GM21825 (cell line): Measurements from ENCODE around the gene RNU6-7.

Experiments used
- ATAC-seq: cut with Tn5 transposase; IDR thresholded peaks from one replicate; pipeline ENCODE4 v1.9.1; 2021; ENCODE audit warnings: mild to moderate bottlenecking, moderate library complexity; ENCODE audit not compliant: unreplicated experiment

Gene RNU6-7

DNA sequence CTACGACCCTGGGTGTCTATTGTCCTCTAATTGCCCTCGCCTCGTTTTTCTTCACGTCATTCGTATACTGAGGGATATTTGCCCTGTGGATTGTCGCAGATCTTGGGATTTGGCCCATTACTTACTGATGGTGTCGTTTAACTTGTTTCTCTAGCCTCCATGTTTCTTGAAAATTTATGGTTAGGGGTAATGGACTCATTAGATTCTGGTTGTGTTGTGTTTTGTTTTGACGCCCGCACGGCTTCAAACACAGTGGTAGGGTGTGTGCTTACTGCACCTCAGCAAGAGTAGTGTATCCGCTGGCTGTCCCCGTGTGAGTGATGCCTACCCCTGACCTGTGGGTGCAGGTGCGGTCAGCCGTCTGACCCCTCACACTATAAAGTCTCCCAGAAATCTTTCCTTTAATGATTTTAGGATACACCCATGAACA is 2.1 kb downstream of the RNU6-7 start:
- ATAC-seq, result no peak

DNA sequence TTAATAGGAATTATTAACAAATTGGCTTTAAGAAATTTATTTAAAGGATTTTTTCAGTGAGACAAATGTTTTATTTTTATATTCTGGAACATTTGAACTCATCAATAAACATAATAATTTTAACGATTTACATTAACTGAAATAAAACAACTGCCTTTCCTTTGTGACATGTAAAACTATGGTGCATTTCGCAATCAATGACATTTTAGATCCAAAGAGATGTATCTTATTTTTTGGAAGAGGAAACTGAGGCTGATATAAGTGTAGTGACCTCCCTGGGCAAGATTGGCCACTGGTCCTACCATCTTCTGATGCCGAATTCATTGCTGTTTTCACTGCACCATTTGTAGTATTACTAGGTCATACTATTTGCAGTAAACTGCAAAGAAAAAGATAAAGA is 3.7 kb downstream of the RNU6-7 start:
- ATAC-seq, result no peak

DNA sequence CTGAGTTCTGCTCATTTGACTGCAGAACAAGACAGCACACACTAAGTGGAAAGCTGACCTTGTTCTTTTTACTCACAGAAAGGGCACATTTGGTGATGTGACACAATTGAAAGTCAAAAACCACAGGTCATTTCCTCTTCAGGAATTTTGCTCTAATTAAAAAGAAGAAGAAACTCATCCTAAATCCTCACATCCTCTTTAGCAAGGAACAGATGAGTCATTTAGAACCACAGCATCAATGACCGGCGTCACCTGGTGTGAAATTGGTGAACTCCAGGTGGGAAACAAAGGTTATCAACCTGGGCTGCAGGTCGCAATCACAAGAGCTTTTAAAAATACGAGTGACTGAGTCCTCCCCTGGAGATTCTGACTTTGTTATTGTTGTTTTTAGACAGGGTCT is 4.1 kb downstream of the RNU6-7 start:
- peak; percentile 21 for ATAC-seq

GRCh38 chr14:32206552-32206951 is 4.7 kb downstream of the RNU6-7 start:
- ATAC-seq, result no peak

DNA sequence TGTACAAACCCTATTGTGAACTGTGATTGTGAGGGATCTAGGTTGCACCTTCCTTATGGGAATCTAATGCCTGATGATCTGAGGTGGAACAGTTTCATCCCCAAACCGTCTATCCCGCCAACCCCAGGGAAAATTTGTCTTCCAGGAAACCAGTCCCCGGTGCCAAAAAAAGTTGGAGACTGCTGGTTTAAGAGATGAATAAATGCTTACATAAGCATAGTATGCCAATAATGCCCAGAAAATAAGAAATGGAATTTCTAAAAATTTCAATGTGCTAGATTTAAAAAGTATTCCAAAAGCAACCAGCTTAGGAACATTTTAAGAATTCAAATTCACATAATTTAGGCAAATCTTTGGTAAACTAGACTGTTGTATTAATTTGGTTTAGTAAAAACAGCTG is 6.6 kb downstream of the RNU6-7 start:
- ATAC-seq, result no peak

DNA sequence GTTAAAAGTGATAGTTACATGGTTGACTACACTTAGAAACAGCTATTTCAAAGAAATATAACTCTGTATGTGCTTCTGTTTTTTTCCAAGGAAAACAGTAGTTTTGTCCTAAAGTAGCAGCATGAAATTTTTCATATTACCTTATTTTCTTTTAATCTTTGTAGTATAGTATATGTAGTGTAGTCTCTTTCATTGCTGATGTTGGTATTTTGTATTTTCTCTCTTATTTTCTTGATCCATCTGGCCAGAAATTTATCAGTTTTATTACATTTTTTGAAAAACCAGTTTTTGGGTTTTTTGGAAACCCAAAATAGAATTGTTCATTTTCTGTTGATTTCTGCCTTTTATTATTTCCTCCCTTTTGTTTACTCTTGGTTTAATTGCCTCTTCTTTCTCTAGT is 7.6 kb downstream of the RNU6-7 start:
- ATAC-seq, result no peak

- no peak for ATAC-seq
Measured at GRCh38 chr14:32211068-32211404, 9.2 kb downstream of the RNU6-7 start.

- no peak for ATAC-seq
Measured at GRCh38 chr14:32212833-32213232, 11.0 kb downstream of the RNU6-7 start.

DNA sequence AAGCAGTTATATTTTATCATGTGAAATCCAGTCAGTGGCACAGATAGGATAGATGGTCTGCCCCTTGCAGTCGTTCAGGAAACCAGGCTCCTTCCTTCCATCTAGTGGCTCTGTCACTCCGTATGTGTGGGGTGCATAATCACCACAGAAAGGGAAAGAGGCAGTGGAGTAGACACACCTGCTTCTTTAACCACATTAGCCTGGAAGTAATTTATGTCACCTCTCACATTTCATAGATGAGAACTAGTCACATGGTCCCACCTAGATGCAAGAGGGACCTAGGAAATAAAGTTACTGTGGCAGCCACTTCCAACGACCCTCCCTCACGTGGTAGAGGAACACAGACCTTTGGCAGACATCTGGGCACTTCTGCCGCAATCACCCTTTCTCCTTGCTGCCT is 15.5 kb downstream of the RNU6-7 start:
- no peak for ATAC-seq

GRCh38 chr14:32224737-32225377 is 23.0 kb downstream of the RNU6-7 start:
- no peak for ATAC-seq

- ATAC-seq, result no peak
Measured at GRCh38 chr14:32225378-32225920, 23.6 kb downstream of the RNU6-7 start.

GRCh38 chr14:32226056-32226455 is 24.2 kb downstream of the RNU6-7 start:
- no peak for ATAC-seq

GRCh38 chr14:32230181-32230580 is 28.3 kb downstream of the RNU6-7 start:
- ATAC-seq, result no peak

DNA sequence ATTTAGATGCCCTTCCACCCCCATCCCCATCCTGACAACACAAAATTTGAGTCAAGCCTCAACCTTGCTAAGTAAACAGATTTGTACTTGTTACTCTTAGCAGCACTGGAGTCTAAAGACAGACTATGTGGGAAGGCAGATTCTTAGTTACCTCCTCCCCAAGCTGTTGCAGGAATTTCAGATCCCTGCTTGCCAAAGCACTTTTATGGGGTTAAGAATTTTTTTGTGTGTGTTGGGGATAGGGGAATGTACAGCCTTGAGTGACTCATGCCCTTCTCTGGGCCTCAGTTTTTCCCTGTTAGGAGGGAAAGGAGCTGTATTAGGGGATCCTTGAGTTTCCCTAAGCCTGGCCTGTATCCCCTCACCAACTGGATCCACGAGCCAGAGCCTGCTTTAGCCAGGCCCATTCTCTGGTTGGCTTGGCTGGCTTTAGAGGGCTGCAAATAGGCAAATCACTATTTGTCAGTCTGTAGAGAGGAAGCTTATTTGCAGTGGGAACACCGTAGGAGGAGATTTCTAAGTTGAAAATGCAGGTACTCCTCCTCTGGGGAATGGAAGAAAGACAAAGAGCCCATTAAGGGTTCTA is 28.9 kb downstream of the RNU6-7 start:
- ATAC-seq, result no peak

DNA sequence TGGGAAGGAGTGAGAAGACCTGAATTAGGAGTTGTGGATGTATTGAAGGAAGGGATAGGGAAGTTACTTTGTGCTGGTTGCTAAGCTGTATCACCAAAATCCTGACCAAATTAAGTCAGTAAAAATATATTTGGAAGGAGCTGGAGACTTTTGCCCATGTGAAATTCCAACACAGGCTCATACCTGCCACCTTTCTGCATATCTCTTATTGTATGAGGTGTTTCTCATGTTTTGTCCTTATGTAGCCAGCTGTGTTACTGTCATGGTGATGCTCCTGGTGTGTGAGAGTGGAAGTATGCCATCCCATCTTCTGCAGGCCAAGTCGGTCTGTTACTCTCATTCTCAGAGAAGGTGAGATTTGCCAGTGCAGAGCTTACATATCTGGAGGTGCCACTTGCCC is 30.6 kb downstream of the RNU6-7 start:
- no peak for ATAC-seq

GRCh38 chr14:32233260-32233659 is 31.4 kb downstream of the RNU6-7 start:
- ATAC-seq, result no peak

- no peak for ATAC-seq
Measured at GRCh38 chr14:32244404-32244803, 42.6 kb downstream of the RNU6-7 start.

GRCh38 chr14:32246751-32247150 is 44.9 kb downstream of the RNU6-7 start:
- ATAC-seq, result no peak

GRCh38 chr14:32249371-32249770 is 47.5 kb downstream of the RNU6-7 start:
- ATAC-seq, result no peak

- ATAC-seq, result no peak
Measured at GRCh38 chr14:32249780-32250179, 47.9 kb downstream of the RNU6-7 start.

DNA sequence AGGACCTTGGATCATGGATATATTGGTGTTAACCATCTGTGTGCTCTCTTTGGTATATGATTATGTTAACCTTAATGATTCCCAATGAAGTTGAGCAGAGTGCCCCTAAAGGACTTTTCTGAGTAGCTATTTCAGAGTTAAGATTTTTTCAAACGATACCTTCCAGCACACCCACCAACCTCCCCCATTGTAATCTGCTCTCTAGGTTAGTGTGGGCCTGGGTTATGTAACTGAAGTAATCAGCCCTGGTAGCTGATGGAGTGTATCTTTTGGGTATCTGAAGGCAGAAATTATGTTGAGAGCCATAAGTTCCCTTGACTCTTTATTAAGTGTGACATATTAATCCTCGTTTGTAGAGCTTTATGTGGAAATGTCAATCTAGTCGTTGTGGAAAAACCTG is 48.8 kb downstream of the RNU6-7 start:
- no peak for ATAC-seq

DNA sequence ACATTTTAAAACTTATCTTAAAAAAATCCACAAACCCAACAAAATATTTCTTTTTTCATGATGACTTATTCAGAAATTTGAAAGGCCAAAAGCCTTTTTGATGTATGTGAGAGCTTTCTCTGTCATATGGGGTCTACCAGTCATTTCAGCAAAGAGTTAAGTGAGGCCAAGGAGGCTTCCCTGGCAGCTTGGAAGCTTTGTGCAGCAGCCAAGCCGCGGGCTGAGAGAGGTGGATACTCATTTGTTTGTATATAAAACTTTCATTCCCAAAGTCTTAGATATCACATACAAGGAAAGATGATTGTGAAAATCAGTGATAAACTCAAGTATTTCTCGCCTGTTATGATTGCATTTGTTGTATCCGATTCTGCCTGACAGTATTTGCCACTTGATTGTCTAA is 49.7 kb downstream of the RNU6-7 start:
- ATAC-seq, result no peak
